IPS-NIHi11 (cell line): ENCODE measurements around the gene TMEM269.

Experiments
- DNase-seq: peaks from one replicate; pipeline ENCODE4 v3.0.0; 2012; ENCODE audit warnings: mixed read lengths, low spot score

TMEM269 gene

GRCh38 chr1:42822800-42823392 lies 38.1 kb downstream of the TMEM269 start:
- no peak for DNase-seq

DNA sequence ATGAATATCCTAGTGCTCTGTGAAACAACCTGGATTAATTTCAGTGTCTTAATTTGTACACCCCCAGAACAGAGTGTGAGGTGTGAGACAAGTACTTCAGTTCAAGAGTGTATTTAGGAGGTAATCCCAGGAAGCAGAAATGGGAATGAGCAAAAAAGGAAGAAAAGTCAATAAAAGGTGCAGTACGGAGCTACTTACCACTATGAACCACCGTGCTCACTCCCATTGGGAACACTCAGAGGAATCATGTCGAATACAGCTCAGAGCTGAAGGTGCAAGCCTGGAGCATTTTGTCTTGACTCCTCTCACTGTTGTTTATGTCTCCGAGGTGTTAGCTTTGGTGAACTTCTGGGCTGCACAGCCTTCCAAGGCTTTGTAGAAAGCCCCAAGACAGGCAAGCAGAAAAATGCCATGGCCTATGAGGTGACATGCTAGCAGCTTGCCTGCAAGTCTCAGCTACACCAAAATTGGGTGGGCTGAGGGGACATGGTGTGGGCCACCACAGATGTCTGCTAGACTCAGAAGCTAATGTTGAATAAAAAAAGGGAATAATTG lies 39.8 kb downstream of the TMEM269 start:
- no peak for DNase-seq

GRCh38 chr1:42825036-42825851 lies 40.5 kb downstream of the TMEM269 start:
- DNase-seq: no peak

GRCh38 chr1:42830631-42831030 lies 45.8 kb downstream of the TMEM269 start:
- DNase-seq: peak; percentile 24

DNA sequence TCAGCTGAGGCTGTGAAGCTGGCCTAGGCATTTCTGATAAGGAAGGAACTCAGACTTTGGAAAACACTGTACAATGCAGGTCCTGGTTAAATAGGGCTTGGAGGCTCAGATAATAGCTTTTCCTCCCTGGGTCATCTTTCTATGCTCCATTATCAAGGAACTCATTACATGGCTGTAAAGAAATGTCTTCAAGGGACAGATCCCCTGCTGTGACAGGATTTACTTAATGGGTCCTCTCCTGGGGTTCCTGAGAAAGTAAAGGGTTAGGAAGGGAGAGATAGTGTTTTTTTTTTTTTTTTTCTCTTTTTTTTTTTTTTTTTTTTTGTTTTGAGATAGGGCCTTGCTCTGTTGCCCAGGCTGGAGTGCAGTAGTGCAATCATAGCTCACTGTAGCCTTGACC lies 46.5 kb downstream of the TMEM269 start:
- DNase-seq: no peak

GRCh38 chr1:42832641-42833240 lies 48.0 kb downstream of the TMEM269 start:
- no peak for DNase-seq

GRCh38 chr1:42833981-42834380 lies 49.2 kb downstream of the TMEM269 start:
- no peak for DNase-seq

DNA sequence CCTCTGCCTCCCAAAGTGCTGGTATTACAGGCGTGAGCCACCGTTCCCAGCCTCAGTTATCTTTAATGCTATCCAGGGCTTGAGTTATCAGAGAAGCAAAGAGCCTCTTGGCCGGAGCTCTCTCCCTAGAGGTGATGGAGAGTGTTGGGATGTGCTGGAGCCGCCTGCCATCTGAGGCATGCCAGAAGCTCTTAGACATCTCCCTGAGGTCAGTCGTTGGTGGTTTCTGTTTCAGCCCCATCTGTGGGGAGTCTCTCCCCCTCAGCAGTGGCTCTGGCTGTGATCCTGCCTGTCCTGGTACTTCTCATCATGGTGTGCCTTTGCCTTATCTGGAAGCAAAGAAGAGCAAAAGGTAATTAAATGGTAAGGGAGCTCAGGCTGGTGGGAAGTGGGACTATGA lies 50.0 kb downstream of the TMEM269 start:
- no peak for DNase-seq

- DNase-seq: no peak
Observed at GRCh38 chr1:42835422-42835821, 50.6 kb downstream of the TMEM269 start.

DNA sequence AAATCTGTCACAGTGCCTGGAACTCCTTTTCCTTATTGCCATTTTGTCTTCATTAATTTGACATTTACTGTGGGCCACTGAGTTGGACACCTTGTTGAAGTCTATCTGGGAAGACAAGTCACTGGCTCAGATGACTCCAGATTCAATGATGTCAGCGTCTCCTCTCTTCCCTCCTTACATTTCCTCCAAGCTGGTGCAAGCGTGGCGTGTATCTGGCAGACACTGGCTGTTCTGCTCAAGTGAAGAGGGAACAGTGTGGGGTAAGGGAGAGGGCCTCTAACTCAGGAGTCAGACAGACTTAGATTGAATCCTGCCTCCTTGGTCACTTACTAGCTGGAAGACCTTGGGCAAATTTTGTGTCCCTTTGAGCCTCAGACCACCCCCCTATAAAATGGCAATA lies 52.9 kb downstream of the TMEM269 start:
- DNase-seq: no peak

GRCh38 chr1:42838482-42839190 lies 53.8 kb downstream of the TMEM269 start:
- no peak for DNase-seq

GRCh38 chr1:42841010-42841409 lies 56.2 kb downstream of the TMEM269 start:
- no peak for DNase-seq

DNA sequence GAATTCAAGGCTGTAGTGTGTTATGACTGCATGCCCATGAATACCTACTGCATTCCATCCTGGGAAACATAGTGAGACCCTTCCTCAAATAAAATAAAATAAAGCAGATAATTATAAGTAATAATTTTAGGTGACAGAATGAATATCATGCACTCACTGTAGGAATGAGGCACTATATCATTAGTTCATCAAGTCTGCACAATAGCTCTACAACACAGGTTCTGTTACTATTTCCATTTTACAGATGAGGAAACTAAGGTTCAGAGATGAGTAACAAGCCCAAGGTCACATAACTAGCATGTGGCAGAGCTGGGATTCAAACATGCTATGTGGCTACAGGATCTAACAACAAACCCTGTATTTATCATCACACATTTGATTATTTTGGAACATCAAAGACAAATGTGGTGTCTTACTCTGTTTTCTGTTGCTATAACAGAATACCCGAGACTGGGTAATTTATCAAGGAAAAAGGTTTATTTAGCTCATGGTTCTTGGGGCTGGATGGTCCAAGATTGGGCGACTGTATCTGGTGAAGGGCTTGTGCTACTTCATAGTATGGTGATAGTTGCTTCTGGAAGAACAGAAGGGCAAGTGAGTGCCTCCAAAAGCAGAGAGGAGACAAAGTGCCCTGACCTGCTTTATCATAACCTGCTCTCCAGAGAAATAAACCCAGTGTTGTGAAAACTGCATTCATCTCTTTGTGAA lies 56.8 kb downstream of the TMEM269 start:
- no peak for DNase-seq

GRCh38 chr1:42844592-42845140 lies 59.9 kb downstream of the TMEM269 start:
- DNase-seq: no peak

GRCh38 chr1:42845193-42845592 lies 60.4 kb downstream of the TMEM269 start:
- DNase-seq: no peak

GRCh38 chr1:42845866-42846256 lies 61.1 kb downstream of the TMEM269 start:
- peak; percentile 24 for DNase-seq

DNA sequence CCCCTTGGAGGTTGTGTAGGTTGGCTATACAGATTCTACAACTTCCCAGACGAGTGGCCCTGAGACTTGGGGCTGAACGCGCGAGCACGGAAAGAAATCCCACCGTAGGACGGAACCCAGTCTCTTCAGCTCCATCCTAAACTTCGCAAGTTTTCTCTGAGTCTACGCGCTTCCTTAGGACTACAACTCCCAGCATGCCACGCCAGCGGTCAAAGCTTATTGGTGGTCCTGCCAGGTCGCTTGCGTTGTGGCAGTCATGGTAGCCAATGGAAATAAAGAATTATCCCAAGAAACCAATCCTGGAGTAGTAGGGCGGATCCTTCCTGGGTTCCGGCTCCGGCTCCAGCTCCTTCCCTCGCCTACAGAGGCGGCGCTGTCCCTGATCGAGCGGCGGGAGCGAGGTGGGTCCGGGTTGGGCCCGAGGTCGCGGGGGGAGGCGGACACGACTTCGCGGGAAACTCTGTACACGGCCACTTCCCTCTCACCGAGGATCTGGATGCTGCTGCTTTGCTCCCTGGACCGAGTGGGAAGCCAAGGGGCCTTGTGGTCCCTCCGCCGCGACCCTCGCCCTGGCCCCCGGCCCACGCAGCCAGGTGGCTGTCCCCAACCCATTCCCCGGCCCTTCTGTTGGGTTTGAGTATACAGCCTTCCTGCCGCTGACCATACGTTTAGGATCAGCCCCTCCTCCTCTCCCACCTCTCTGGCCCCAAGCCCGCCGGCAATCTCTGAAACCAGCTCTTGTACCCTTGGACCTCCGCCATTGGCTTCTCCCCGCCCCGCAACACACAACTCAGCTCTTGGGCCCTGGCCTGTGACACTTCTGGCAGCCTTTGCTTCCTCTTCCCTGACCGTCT lies 61.7 kb downstream of the TMEM269 start, which contains the start of gene ZNF691:
Gene ZNF691 (plus strand): TSS at position 357 of the 854 bp plus-strand sequence. CDS start 3,046 bp downstream, outside the sequence.
- DNase-seq: peak; percentile 99

DNA sequence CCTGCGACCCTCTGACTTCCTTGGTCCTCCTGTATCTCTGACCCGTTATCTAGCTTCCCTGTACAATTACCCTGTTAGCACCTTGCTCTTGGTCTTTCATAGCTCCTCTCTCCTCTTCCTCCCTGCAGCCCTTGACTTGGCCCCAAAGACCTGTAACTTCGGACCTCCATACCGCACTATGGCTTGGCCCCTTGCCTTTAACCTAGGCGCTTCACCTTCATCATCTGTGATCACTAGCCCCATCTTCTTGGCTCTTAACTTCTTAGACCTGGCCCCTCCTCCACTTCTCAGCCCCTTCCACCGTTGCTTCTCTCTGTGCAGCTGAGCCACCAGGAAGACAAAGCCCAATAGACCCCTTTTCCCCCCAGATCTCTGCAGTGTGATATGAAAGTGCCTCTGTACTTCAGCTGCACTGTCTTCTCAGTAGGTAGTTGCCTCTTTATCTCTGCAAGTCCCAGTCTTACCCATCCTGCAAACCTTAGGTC lies 62.4 kb downstream of the TMEM269 start:
- no peak for DNase-seq

DNA sequence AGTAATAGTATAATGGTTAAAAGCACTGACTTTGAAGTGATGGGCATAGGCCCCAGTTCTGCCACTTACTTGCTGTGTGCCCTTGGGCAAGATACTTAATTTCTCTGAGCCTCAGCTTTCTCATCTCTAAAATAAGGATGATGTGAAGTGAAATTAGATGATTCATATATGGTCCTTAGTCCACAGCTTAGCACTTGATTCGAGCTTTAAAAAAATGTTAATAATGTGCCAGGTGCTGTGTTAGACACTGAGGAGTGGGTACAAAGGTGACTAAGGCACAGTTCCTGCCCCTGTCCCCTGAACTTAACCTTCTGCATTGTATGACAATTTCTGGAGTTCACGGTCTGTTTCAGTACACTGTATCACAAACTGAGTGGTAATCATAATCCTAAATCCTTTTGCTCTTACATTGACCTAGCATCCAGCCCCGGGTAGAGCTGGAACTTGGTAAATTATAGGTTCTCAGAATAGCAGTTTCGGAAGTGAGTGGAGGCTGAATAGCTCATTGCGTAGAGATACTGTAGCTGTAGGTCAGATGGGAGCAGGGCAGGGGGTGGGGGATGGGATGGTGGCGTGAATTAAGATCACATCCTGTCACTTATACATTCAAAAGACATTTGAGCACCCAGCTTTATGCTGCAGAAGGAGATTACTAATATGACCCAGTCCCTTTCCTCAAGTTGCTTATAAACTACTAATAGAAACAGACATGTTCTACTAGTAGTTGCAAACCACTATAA lies 63.1 kb downstream of the TMEM269 start:
- DNase-seq: no peak
